ENCODE results near the gene CAMKK2. TPM values are rescaled to one million over a fixed set of nuclear protein-coding genes. Genes with fewer than 3 reads are reported as not detected.

CAMKK2 gene
- total and polyA plus RNA-seq, 12 donors = 7.5 to 42.9 (median 27.8) TPM

DNA sequence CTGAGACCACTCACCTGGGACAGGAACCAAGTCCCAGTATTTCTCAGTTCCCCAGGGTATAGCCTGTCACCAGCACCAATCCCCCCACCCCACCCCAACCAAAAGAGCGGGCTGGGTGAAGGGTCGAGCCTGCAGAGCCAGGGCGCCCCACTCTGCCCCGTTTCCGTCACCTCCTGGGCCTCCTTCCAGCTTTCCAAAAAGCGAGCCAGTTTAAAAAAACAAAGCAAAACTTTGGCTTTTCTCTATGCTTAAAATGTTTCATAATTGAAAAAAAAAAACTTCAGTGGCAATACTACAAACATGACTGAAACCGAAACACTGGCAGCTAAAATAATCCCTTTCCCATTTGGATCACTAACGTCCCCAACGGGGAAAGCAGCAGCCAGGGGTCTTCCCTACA, 7.5 kb downstream of the CAMKK2 start:
- intact Hi-C loops (cut with DNase I) = no loop called here
- peak in 4 of 7 donors; percentile 21 to 47 (median 38) for DNase-seq
- Histone ChIP-seq H3K4me3 (no peak overlapping the region), H3K4me1 (replicated peaks in 1 of 2) (peaks cover 11 to 33% of the 10 kb centered on the region in 2 donors), H3K9me3 (replicated peaks in 1 of 3) (no peaks in the 10 kb centered on the region), H3K27ac (peak overlapping the region in 2 of 5 donors; percentile 19 to 52), H3K27me3 (no peaks in the 10 kb centered on the region), H3K36me3 (replicated peaks in 1 of 2) (peaks cover 0 to 5% of the 10 kb centered on the region in 2 donors)
- WGBS, 4 donors = 18 to 40% (median 33%) methylated on average over 9 of the region's 9 CpGs
- no peak for TF ChIP-seq POLR2A (IDR thresholded peaks at IDR 0.05)
- TF ChIP-seq, protein P1, sequence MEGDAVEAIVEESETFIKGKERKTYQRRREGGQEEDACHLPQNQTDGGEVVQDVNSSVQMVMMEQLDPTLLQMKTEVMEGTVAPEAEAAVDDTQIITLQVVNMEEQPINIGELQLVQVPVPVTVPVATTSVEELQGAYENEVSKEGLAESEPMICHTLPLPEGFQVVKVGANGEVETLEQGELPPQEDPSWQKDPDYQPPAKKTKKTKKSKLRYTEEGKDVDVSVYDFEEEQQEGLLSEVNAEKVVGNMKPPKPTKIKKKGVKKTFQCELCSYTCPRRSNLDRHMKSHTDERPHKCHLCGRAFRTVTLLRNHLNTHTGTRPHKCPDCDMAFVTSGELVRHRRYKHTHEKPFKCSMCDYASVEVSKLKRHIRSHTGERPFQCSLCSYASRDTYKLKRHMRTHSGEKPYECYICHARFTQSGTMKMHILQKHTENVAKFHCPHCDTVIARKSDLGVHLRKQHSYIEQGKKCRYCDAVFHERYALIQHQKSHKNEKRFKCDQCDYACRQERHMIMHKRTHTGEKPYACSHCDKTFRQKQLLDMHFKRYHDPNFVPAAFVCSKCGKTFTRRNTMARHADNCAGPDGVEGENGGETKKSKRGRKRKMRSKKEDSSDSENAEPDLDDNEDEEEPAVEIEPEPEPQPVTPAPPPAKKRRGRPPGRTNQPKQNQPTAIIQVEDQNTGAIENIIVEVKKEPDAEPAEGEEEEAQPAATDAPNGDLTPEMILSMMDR (IDR thresholded peaks at IDR 0.05) = no peak

DNA sequence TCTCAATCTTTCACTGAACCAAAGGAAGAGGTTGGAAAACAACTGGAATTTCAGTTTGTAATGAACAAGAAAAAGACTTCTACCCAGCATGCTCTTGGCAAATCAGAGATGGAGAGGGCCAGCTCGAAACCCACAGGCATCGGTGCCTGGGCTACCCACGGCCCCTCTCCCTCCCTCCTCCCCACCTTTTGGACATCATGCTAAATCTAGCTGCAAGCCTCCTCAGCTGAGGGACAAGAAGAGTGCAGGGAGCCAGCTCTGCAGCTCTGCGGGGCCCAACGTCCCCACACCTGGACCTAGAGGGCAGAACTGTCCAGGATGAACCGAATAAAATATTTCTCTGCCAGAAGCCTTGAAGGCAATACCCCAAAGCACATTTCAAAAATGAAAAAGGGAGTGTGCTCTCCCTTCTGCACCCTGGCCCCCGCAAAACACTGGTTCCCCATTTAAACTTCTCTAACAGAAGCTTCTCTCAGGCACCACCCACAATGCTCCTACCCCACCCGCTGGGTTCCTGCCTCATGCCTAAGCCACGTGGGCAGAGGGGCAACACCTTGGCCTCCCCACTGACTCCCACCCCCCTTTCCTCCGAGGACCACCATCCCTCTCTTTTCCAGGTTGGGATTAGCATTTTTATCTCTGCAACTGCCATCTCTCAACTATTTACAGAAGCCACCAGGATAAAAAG, 8.2 kb downstream of the CAMKK2 start:
- WGBS, 4 donors = 42 to 62% (median 56%) methylated on average over 10 of the region's 10 CpGs
- Histone ChIP-seq H3K27me3 (no peaks in the 10 kb centered on the region), H3K9me3 (replicated peaks in 1 of 3) (no peaks in the 10 kb centered on the region), H3K27ac (peak overlapping the region in 1 of 5 donors; percentile 52), H3K36me3 (replicated peaks in 1 of 2) (peaks cover 0 to 5% of the 10 kb centered on the region in 2 donors), H3K4me1 (replicated peaks in 1 of 2) (peaks cover 11 to 33% of the 10 kb centered on the region in 2 donors), H3K4me3 (no peak overlapping the region)
- intact Hi-C loops (cut with DNase I) = no loop called here
- no peak for DNase-seq
- TF ChIP-seq, protein P1 (IDR thresholded peaks at IDR 0.05) = no peak
- TF ChIP-seq POLR2A (IDR thresholded peaks at IDR 0.05) = no peak

DNA sequence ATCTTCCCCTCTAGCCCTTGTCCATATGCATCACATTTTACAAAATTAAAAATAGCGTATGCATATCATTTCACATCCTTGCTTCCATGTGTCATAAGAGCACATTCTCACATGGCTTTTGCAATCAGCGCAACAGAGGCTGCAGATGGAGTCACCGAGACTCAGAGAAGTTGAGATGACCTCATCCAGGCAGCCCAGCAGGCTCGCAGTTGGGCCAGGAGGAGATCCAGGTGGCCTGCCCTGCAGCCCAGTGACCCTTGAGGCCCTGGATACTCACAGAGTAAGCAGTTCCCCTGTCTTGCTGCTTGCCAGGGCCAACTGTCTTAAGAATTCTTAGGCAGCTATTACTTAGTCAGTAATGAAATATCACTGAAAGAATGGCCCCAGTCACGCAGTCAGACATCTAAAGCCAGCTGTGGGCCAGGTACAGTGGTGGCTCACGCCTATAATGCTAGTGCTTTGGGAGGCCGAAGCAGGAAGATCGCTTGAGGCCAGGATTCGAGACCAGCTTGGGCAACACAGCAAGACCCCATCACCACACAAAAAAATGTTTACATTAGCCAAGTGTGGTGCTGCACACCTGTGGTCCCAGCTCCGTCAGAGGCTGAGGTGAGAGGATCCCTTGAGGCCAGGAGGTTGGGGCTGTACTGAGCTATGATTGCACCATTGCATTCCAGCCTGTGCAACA, 9.1 kb downstream of the CAMKK2 start:
- H3K9me3 ChIP-seq (replicated peaks in 1 of 3) = no peaks in the 10 kb centered on the region
- H3K36me3 ChIP-seq (replicated peaks in 1 of 2) = peaks cover 0 to 2% of the 10 kb centered on the region in 2 donors
- intact Hi-C loops (cut with DNase I) = no loop called here
- DNase-seq = no peak
- TF ChIP-seq, protein P1 (IDR thresholded peaks at IDR 0.05) = no peak
- TF ChIP-seq POLR2A (IDR thresholded peaks at IDR 0.05) = no peak
- H3K4me3 ChIP-seq = no peak overlapping the region
- 86 to 92% (median 90%) methylated on average over 7 to 10 of the region's 10 CpGs for WGBS, 4 donors
- no peaks in the 10 kb centered on the region for H3K27me3 ChIP-seq
- no peak overlapping the region for H3K27ac ChIP-seq
- peaks cover 11 to 33% of the 10 kb centered on the region in 2 donors for H3K4me1 ChIP-seq (replicated peaks in 1 of 2)

DNA sequence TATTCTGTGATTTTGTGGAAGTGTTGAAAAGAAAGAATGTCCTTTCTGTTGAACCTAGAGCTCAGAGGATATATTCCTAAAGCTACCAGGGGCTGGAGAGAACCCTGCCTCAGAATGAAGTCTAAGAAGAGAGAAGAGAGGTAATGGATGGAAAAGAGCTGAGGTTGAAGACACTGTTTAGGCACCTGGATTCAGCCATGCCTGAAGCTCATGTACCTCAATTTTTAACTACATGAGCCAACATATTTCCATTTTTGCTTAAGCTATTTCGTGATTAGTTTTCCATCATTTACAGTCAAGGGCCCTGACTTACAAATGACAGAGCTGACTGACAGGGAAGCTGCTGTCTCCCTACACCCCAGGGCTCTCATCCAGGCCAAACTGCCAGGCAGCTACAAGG, 10.7 kb downstream of the CAMKK2 start:
- no peak for DNase-seq
- H3K27ac ChIP-seq = no peak overlapping the region
- no peak overlapping the region for H3K4me3 ChIP-seq
- WGBS, 4 donors = 65 to 80% (median 71%) methylated on average over 1 of the region's 1 CpG
- intact Hi-C loops (cut with DNase I) = no loop called here
- H3K9me3 ChIP-seq (replicated peaks in 1 of 3) = no peaks in the 10 kb centered on the region
- no peaks in the 10 kb centered on the region for H3K36me3 ChIP-seq (replicated peaks in 1 of 2)
- no peaks in the 10 kb centered on the region for H3K27me3 ChIP-seq
- TF ChIP-seq, protein P1 (IDR thresholded peaks at IDR 0.05) = no peak
- no peak for TF ChIP-seq POLR2A (IDR thresholded peaks at IDR 0.05)
- peaks cover 11 to 33% of the 10 kb centered on the region in 2 donors for H3K4me1 ChIP-seq (replicated peaks in 1 of 2)
